OCI-LY7 (cell line): ENCODE measurements around the gene TCAP. TPM values are rescaled to one million over a fixed set of nuclear protein-coding genes. Genes with fewer than 3 reads are reported as not detected.

Experiments used
- BruUV-seq: library from RNA; stranded (reverse); fragments of 400-500 nt; replicated peaks from 2 replicates; lab custom pipeline; 2021; lab: Mats Ljungman, UMichigan
- CTCF ChIA-PET: fragments of 300-600 bp; sonication (Branson Sonifier 250); formaldehyde crosslinking; loops from one replicate; lab custom pipeline; 2022; ENCODE audit warnings: antibody characterized with exemption; ENCODE audit not compliant: unreplicated experiment; lab: Charles Lee
- POLR2A ChIA-PET: fragments of 300-600 bp; sonication (Branson Sonifier 250); formaldehyde crosslinking; loops from one replicate; lab custom pipeline; 2022; ENCODE audit warnings: antibody characterized with exemption; lab: Charles Lee
- DNase-seq: peaks from one replicate; pipeline ENCODE4 v3.0.0-alpha.2; 2015; ENCODE audit warnings: low spot score
- H2AFZ ChIP-seq: fragments of 200-600 bp; sonication (generic), shearing (Covaris generic); 2 replicates; pipeline ENCODE4 v1.6.1; 2014; ENCODE audit warnings: mild to moderate bottlenecking, antibody characterized with exemption, low read length, moderate library complexity
- H3K27ac ChIP-seq: fragments of 200-600 bp; sonication (generic); 2 replicates; pipeline ENCODE4 v1.5.1; 2014; ENCODE audit warnings: mixed run types, low read depth, mild to moderate bottlenecking, moderate library complexity, low read length, inconsistent platforms; ENCODE audit not compliant: poor library complexity, severe bottlenecking
- H3K36me3 ChIP-seq: fragments of 200-600 bp; sonication (generic); 2 replicates; pipeline ENCODE4 v1.6.1; 2014; ENCODE audit warnings: mild to moderate bottlenecking, antibody characterized with exemption, low read length, moderate library complexity, mixed read lengths; ENCODE audit not compliant: insufficient read depth
- H3K4me1 ChIP-seq: fragments of 200-600 bp; sonication (generic); 2 replicates; pipeline ENCODE4 v1.5.1; 2014; ENCODE audit warnings: mild to moderate bottlenecking, low read length; ENCODE audit not compliant: insufficient read depth, poor library complexity, severe bottlenecking
- H3K4me2 ChIP-seq: fragments of 200-600 bp; sonication (generic); 2 replicates; pipeline ENCODE4 v1.6.1; 2014; ENCODE audit warnings: mild to moderate bottlenecking, low read length
- H3K4me3 ChIP-seq: fragments of 200-600 bp; sonication (generic); 2 replicates; pipeline ENCODE4 v1.5.1; 2014; ENCODE audit warnings: mild to moderate bottlenecking, low read depth, low read length; ENCODE audit not compliant: poor library complexity, severe bottlenecking
- H3K79me2 ChIP-seq: fragments of 200-600 bp; sonication (generic); 2 replicates; pipeline ENCODE4 v1.6.1; 2016; ENCODE audit warnings: low read depth, mild to moderate bottlenecking, low read length, moderate library complexity, mixed read lengths; ENCODE audit not compliant: insufficient read depth
- H3K9me2 ChIP-seq: fragments of 200-600 bp; sonication (generic); 2 replicates; pipeline ENCODE4 v1.6.1; 2016; ENCODE audit warnings: mild to moderate bottlenecking, low read length, mixed read lengths; ENCODE audit not compliant: insufficient read depth
- H3K9me3 ChIP-seq: fragments of 200-600 bp; sonication (generic); 2 replicates; pipeline ENCODE4 v1.6.1; 2014; ENCODE audit warnings: mild to moderate bottlenecking, mixed run types, low read length, mixed read lengths
- H4K20me1 ChIP-seq: fragments of 200-600 bp; sonication (generic); 2 replicates; pipeline ENCODE4 v1.6.1; 2014; ENCODE audit warnings: mild to moderate bottlenecking, antibody characterized with exemption, low read length, moderate library complexity, mixed read lengths; ENCODE audit not compliant: insufficient read depth
- EZH2phosphoT487 ChIP-seq: fragments of 200-600 bp; sonication (generic); IDR thresholded peaks from 2 replicates; pipeline ENCODE4 v1.6.1; 2018; ENCODE audit warnings: low read depth, borderline replicate concordance, mild to moderate bottlenecking, mixed run types, antibody characterized with exemption, low read length, moderate library complexity, mixed read lengths
- intact Hi-C: fragments of 100-400 bp; cut with micrococcal nuclease; formaldehyde crosslinking; loops from one replicate; pipeline ENCODE4 v1.10.0; 2022; ENCODE audit not compliant: unreplicated experiment
- total RNA-seq, 2 experiments: library from RNA; depleted of rRNA in 1 of 2; stranded (reverse); fragments of >200 nt in 1 of 2; shearing (Covaris generic) in 1 of 2; gene quantifications; 2 replicates each; pipeline ENCODE4 v1.2.3, GENCODE V29; 2014 to 2022
- TF ChIP-seq, protein P1 (sequence below): fragments of 200-600 bp; sonication (generic); conservative IDR thresholded peaks from 2 replicates; pipeline ENCODE4 v1.5.1; 2014; ENCODE audit warnings: mild to moderate bottlenecking, antibody characterized with exemption, low read length, moderate library complexity, mixed read lengths

Gene TCAP
- total RNA-seq, 2 experiments from 2014 or later, result 1.5 to 2.7 TPM

DNA sequence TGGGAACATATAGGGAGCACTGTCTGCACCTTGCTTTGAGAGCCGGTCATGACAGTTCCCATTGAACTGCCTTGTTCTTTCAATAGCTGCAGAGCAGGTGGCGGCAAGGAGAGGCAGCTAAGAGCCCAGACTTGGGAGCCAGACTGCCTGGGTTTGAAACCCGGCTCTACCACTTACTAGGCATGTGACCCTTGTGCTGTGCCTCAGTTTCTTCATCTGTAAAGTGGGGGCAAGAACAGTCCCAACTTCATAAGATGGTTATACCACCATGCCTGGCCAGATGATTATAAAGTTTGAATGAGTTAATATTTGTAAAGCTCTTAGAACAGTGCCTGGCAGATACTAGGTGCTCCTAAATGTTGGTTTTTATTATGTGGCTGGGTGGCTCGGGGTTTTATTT lies 49.1 kb downstream of the TCAP start:
- Histone ChIP-seq H3K9me2 (no peaks in the 10 kb centered on the region), H3K4me1 (no peaks in the 10 kb centered on the region), H3K4me3 (no peak overlapping the region), H2AFZ (no peak overlapping the region), H4K20me1 (no peaks in the 10 kb centered on the region), H3K4me2 (no peak overlapping the region), H3K36me3 (no peaks in the 10 kb centered on the region), H3K79me2 (no peaks in the 10 kb centered on the region), H3K9me3 (no peaks in the 10 kb centered on the region), H3K27ac (no peak overlapping the region)
- DNase-seq, result no peak
- CTCF ChIA-PET, result no interaction called here
- POLR2A ChIA-PET, result no interaction called here
- intact Hi-C loops, result no loop called here
- no TSS peak for BruUV-seq
- no peak for TF ChIP-seq EZH2phosphoT487
- TF ChIP-seq, protein P1, sequence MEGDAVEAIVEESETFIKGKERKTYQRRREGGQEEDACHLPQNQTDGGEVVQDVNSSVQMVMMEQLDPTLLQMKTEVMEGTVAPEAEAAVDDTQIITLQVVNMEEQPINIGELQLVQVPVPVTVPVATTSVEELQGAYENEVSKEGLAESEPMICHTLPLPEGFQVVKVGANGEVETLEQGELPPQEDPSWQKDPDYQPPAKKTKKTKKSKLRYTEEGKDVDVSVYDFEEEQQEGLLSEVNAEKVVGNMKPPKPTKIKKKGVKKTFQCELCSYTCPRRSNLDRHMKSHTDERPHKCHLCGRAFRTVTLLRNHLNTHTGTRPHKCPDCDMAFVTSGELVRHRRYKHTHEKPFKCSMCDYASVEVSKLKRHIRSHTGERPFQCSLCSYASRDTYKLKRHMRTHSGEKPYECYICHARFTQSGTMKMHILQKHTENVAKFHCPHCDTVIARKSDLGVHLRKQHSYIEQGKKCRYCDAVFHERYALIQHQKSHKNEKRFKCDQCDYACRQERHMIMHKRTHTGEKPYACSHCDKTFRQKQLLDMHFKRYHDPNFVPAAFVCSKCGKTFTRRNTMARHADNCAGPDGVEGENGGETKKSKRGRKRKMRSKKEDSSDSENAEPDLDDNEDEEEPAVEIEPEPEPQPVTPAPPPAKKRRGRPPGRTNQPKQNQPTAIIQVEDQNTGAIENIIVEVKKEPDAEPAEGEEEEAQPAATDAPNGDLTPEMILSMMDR, result no peak

DNA sequence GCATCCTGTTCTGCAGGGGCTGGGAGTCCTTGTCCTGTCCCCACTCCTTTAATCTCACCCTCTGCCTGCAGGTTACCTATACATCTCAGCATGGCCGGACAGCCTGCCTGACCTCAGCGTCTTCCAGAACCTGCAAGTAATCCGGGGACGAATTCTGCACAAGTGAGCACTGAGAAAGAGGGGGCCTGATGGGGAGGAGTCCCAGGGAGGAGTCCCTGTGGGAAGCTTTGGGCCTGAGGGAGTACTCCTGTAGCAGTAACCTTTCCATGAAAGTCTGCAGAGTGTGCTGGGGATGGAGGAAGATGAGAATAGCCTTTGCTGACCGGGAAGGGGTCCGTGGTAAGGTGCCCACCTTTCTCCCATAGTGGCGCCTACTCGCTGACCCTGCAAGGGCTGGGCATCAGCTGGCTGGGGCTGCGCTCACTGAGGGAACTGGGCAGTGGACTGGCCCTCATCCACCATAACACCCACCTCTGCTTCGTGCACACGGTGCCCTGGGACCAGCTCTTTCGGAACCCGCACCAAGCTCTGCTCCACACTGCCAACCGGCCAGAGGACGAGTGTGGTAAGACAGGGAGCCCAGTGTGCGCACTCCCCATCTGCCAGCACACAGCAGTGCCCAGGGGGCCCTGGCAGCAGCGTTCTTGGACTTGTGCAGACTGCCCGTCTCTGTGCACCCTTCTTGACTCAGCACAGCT lies 50.4 kb downstream of the TCAP start:
- ChIA-PET CTCF (interaction anchor here (1.2 kb wide), 1 partner anchor 14 kb away, joined by 4 read pairs; no protein-coding TSS in a partner anchor), POLR2A (no interaction called here)
- Histone ChIP-seq H3K4me2 (no peak overlapping the region), H2AFZ (no peak overlapping the region), H3K36me3 (no peaks in the 10 kb centered on the region), H3K27ac (no peak overlapping the region), H4K20me1 (no peaks in the 10 kb centered on the region), H3K79me2 (no peaks in the 10 kb centered on the region), H3K4me3 (no peak overlapping the region), H3K4me1 (no peaks in the 10 kb centered on the region), H3K9me2 (no peaks in the 10 kb centered on the region), H3K9me3 (no peaks in the 10 kb centered on the region)
- no peak for TF ChIP-seq EZH2phosphoT487
- TF ChIP-seq, protein P1, result no peak
- DNase-seq, result no peak
- no TSS peak for BruUV-seq
- intact Hi-C loops, result no loop called here

Other genes starting within 250 kb of the TCAP start
- 32.2 and 33.9 TPM in 2 replicates for gene MED1, start 214.1 kb upstream of the TCAP start, total RNA-seq (2014; rRNA removed; shearing (Covaris generic))
- gene MED1, start 214.1 kb upstream of the TCAP start, total RNA-seq (2022), result 73.2 and 73.4 TPM in 2 replicates
- 55.9 and 72.0 TPM in 2 replicates for gene CDK12, start 203.9 kb upstream of the TCAP start, total RNA-seq (2014; rRNA removed; shearing (Covaris generic))
- 89.5 and 100 TPM in 2 replicates for gene CDK12, start 203.9 kb upstream of the TCAP start, total RNA-seq (2022)
- not detected in 2 replicates for gene NEUROD2, start 57.4 kb upstream of the TCAP start, total RNA-seq (2014; rRNA removed; shearing (Covaris generic))
- not detected in 2 replicates for gene NEUROD2, start 57.4 kb upstream of the TCAP start, total RNA-seq (2022)
- not detected in 2 replicates for gene PPP1R1B, start 38.4 kb upstream of the TCAP start, total RNA-seq (2014; rRNA removed; shearing (Covaris generic))
- gene PPP1R1B, start 38.4 kb upstream of the TCAP start, total RNA-seq (2022), result not detected in 2 replicates
- gene STARD3, start 28.2 kb upstream of the TCAP start, total RNA-seq (2014; rRNA removed; shearing (Covaris generic)), result 33.7 and 36.5 TPM in 2 replicates
- 54.2 and 62.1 TPM in 2 replicates for gene STARD3, start 28.2 kb upstream of the TCAP start, total RNA-seq (2022)
- not detected in 2 replicates for gene PNMT, start 3.1 kb downstream of the TCAP start, total RNA-seq (2014; rRNA removed; shearing (Covaris generic))
- not detected in 2 replicates for gene PNMT, start 3.1 kb downstream of the TCAP start, total RNA-seq (2022)
- 4.5 and 8.7 TPM in 2 replicates for gene PGAP3, start 22.7 kb downstream of the TCAP start, total RNA-seq (2014; rRNA removed; shearing (Covaris generic))
- gene PGAP3, start 22.7 kb downstream of the TCAP start, total RNA-seq (2022), result 9.2 and 12.4 TPM in 2 replicates
- gene ERBB2, start 34.7 kb downstream of the TCAP start, total RNA-seq (2014; rRNA removed; shearing (Covaris generic)), result 5.8 and 6.5 TPM in 2 replicates
- gene ERBB2, start 34.7 kb downstream of the TCAP start, total RNA-seq (2022), result 11.4 and 14.6 TPM in 2 replicates
- gene MIEN1, start 65.2 kb downstream of the TCAP start, total RNA-seq (2014; rRNA removed; shearing (Covaris generic)), result 77.3 and 89.9 TPM in 2 replicates
- 55.4 and 59.4 TPM in 2 replicates for gene MIEN1, start 65.2 kb downstream of the TCAP start, total RNA-seq (2022)
- 0.25 and 0.31 TPM in 2 replicates for gene GRB7, start 72.6 kb downstream of the TCAP start, total RNA-seq (2014; rRNA removed; shearing (Covaris generic))
- not detected in 2 replicates for gene GRB7, start 72.6 kb downstream of the TCAP start, total RNA-seq (2022)
- 44.7 and 54.7 TPM in 2 replicates for gene IKZF3, start 199.0 kb downstream of the TCAP start, total RNA-seq (2014; rRNA removed; shearing (Covaris generic))
- 125 and 134 TPM in 2 replicates for gene IKZF3, start 199.0 kb downstream of the TCAP start, total RNA-seq (2022)
- not detected in 2 replicates for gene ZPBP2, start 202.9 kb downstream of the TCAP start, total RNA-seq (2014; rRNA removed; shearing (Covaris generic))
- not detected in 2 replicates for gene ZPBP2, start 202.9 kb downstream of the TCAP start, total RNA-seq (2022)